Central memory CD4-positive, alpha-beta T cell (primary cell): ENCODE results near the gene RALGAPA2.

Source experiments
- DNase-seq: peaks from one replicate; pipeline ENCODE4 v3.0.0; 2022

RALGAPA2 gene

GRCh38 chr20:20683020-20683419 lies 29.4 kb downstream of the RALGAPA2 start:
- DNase-seq, result no peak

DNA sequence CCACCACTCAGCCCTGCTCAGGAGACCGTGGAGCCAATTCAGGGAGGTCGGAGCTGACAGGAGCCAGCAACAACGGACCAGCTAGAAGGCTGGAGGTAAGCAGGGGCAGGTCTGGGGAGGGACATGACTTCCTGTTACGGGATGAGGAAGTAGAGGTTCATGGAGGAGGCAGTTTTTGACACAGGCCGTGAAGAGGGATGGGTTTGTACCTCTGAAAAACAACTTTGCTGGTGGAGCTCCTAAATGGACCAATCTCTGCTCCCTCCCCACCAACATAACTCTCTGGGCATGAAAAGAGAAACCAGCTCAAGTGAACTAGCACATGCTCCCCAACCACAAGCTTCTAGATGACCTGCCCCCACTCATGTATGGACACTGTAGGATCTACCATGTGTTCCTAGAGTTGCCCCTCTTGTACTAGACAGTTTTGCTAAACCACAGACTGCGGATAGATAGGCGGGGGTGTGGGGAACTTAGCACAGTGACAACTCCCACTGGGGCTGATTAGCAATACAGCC lies 31.4 kb downstream of the RALGAPA2 start:
- DNase-seq, result no peak

DNA sequence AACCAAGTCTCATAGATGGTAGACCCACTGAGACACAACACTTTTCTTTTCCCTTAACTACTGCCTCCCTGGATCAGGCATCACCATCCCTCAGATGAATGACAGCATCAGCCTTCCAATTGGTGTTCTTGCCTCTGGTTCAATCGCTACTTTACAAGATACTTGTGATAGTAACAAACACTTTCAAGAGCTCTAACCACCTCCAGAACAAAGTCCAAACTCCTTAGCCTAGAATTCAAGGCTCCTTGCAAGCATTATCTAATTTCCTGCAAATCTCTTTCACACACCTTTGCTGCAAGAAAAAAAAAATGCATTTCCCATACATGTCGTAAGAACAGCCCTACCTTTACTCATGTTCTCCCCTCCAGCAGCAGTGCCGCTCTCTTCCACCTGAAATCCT lies 33.1 kb downstream of the RALGAPA2 start:
- DNase-seq, result no peak

GRCh38 chr20:20677186-20677585 lies 35.3 kb downstream of the RALGAPA2 start:
- no peak for DNase-seq

DNA sequence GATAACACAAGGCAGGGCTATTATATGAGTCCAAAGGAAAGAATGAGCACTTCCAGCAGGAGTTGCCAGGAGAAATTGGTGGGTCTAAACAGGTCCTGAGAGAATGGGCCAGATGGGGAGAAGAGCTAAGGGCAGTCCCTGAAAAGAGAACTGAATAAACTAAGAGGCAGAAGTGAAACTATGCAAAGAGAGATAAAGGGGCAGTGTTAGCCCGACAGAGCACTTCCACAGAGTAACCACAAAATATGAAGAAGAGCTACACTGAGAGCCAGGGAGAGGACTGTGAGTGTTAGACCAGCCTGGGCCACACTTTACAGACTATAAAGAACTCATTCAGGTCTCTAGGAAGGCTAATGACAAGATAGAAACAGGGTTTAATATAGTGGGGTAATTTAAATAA lies 43.8 kb downstream of the RALGAPA2 start:
- no peak for DNase-seq

DNA sequence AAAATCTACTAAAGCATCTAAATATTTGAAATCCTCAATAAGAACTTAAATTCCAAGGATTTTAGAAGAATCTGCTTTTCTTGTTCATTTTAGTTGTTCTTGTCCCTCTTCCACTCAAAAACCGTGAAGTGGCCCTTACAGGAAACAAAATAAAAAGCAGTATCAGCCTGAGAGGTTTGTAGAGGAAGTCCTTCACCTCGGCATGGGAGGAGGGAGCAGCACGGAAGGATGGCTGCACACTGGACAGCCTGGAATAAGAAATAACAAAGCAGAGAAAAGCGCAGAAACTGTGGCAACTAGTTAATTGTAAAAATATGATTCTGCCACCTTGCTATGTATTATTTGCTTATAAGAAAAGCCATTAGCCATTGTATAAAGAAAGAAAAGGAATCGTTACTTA lies 46.1 kb downstream of the RALGAPA2 start:
- DNase-seq, result no peak

GRCh38 chr20:20665606-20666332 lies 46.7 kb downstream of the RALGAPA2 start:
- DNase-seq, result no peak

DNA sequence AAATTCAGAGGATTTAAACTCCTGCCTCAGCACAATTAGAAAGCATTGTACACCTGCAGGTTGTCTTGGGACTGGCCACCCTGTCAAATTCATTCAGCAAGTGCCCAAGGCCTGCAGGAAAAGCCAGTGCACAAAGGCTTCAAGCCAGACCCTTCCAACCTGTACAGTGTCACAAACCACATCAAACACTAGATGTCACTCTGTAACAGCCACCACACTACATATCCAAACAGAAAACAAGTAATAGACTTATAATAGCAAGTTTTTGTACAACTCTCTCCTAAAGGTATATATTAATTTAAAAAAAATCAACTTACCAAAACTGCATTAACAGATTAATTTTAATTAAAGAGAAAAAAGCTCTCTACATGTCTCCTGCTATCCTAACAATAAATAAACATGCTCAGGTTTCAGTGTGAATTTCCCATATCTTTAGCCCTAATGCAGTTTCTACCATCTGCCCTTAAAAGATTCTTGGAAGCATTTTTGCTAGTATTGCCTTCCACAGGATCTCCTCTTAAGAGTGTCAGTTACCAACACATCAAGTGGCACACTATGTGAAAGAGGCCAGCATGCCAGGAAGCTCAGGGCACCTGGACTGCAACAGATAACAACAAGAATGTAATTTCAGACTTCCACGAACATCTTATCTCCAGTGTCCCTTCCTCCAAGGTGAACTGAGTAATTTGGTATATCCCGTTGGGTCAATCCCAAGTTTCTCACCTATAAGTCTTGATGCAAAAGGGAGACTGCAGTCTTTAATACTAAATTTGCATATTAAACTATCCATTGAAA lies 47.5 kb downstream of the RALGAPA2 start:
- no peak for DNase-seq

GRCh38 chr20:20663841-20664240 lies 48.6 kb downstream of the RALGAPA2 start:
- DNase-seq, result no peak

DNA sequence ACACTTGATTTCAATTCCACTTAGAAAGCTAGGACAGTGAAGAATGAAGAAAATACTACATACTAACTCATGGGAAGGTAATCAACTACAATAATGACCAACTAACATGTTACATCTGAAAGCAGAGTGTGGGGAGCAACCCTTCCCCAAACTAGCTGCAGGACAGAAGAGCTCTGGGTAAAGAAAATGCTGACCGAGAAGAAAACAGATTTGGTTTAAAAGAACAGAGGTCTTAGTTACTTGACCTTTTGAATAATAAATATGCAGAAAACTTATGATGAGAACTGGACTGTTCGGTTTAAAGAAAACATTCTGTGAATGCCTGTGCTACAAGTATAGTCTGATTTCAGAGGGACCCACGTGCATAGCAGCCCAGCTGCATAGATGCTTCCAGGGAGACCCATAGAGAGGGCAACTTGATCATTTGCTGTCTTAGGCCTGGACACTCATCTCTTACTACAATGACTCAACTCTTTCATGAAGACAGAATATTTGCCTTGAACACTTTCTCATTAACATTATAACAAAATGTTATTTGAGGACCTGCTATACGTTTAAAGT lies 53.5 kb downstream of the RALGAPA2 start:
- DNase-seq, result no peak

- DNase-seq, result no peak
Measured at GRCh38 chr20:20658123-20658522, 54.3 kb downstream of the RALGAPA2 start.

DNA sequence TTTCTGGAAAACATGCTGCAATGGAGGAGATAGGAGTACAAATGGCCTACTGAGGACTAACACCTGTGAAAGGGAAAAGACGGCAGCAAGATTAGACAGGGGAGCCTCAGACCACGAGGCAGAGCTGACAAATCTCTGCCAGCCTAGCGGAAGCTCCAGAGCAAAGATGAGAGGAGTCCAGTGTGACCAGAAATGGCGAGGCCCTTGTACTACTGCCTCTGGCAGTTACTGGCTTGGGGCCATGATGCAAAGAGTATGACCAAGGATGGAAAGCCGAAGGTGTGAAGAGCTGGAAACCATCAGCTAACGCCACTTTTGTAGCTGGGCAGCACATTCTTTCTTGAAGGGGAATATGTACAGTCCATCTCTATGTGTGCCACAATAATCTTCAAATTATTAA lies 55.4 kb downstream of the RALGAPA2 start:
- DNase-seq, result no peak

- no peak for DNase-seq
Measured at GRCh38 chr20:20655883-20656282, 56.6 kb downstream of the RALGAPA2 start.

- no peak for DNase-seq
Measured at GRCh38 chr20:20649945-20650344, 62.5 kb downstream of the RALGAPA2 start.

GRCh38 chr20:20643927-20644326 lies 68.5 kb downstream of the RALGAPA2 start:
- DNase-seq, result no peak

DNA sequence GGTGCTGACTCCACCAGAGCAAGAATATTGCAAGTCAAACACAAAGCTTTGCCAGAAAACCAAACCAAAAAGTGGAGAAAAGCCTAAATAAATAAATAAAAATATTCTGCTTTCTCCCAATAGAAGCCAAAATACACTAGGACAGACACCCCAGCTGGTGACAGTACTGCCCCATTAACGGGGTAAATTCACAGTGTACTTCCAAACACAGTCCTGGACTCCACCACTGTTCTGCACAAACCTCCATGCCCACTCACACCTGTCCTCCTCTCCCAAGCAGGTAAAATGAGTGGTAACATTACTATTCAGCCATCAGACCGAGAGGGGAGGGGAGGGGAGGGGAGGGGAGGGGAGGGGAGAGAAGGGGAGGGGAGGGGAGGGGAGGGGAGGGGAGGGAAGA lies 70.7 kb downstream of the RALGAPA2 start:
- no peak for DNase-seq

DNA sequence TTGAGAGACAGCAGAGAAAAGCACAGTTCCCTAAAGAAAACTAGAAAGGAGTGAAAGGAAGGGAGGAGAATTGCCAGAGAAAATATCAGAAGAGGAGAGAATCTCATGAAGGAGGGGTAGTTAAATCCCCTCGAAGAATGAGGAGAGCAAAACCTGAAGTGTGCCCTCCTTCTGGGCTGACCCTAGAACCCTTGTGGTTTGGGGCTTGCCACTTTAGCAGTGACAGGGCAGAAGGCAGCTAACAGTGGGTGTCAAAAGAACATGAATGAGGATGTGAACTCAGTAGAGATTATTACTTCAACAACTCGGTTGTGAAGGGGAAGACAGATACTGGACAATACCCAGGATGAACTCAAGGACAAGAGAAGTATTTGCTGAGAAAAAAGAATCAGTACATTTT lies 73.6 kb downstream of the RALGAPA2 start:
- DNase-seq, result no peak

GRCh38 chr20:20637998-20638725 lies 74.3 kb downstream of the RALGAPA2 start:
- no peak for DNase-seq

DNA sequence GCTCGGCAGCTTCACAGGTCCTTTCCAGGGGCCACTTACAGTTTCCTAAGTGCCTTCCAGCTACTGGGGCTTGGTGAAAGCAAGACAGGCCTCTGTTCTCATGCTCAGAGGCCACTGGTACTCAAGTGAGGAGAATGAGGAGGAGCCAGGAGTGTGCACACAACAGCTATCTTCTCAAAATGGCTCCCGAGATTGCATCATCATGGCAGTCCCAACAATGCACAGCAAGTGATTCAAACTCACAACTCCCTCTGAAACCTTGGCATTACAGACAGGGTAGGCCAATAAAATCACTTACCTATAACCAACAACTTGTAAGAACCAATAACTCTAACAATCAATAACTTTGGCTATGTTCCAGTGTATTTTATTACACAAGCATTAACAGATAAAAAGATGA lies 77.4 kb downstream of the RALGAPA2 start:
- no peak for DNase-seq

DNA sequence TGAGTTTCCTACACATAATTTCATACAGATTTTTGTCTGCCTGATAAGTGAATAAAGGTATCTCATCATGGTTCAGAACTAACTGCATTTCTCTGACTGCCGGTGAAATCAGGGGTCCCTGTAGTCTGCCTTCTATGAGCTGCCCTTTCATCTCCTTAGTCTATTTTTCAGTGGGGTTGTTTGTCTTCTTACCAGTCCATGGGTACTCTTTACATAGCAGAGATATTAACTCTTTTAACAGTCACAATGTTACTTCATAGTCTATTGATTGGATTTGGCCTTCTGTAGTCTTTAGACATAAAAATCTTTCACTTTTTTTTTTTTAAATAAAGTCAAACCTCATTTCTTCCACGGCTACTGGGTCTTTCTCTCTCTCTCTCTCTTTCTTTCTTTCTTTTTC lies 79.8 kb downstream of the RALGAPA2 start:
- no peak for DNase-seq

- no peak for DNase-seq
Measured at GRCh38 chr20:20630551-20630950, 81.9 kb downstream of the RALGAPA2 start.

- no peak for DNase-seq
Measured at GRCh38 chr20:20629556-20630188, 82.8 kb downstream of the RALGAPA2 start.

DNA sequence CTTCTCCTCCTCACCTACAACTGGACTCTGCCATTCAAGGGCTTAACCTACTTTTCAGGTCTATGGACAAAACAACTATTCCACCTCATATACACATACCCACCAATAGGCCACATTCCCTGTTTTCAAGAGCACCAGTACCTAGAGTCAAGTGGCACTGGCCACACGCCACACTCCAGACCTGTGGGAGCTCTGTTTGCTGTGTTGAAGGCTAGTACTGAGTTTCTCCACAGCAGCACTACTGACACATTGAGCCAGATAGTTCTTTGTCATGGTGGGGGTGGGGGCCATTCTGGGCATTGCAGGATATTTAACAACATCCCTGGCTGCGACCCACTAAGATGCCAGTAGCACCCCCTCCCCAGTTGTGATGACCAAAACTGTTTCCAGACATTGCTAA lies 84.1 kb downstream of the RALGAPA2 start:
- no peak for DNase-seq
